Measurements from ENCODE around the gene PRDM16. TPM values are rescaled to one million over a fixed set of nuclear protein-coding genes. Genes with fewer than 3 reads are reported as not detected.

The PRDM16 gene
- polyA plus RNA-seq (2013, experiment 1 of 2; ENCODE audit: insufficient read length), result 1.1 TPM
- polyA plus RNA-seq (2013, experiment 2 of 2; ENCODE audit: insufficient read length), result 1.1 TPM

GRCh38 chr1:3068564-3069431 is at the start of gene PRDM16:
TSS of gene PRDM16 (plus strand) at chr1:3069203. CDS start at chr1:3069260, 57 bp downstream.
- DNase-seq, result peak; percentile 52

GRCh38 chr1:3019516-3020051 is 49.4 kb upstream of the PRDM16 start:
- DNase-seq, result no peak

GRCh38 chr1:3020263-3020909 is 48.6 kb upstream of the PRDM16 start:
- DNase-seq, result no peak

- DNase-seq, result no peak
Observed at GRCh38 chr1:3021233-3021671, 47.8 kb upstream of the PRDM16 start, which contains the start of gene ACTRT2. TSS of gene ACTRT2 (plus strand) at chr1:3021467. CDS start at chr1:3021687, 220 bp downstream.

- DNase-seq, result no peak
Observed at GRCh38 chr1:3021801-3022401, 47.1 kb upstream of the PRDM16 start.

GRCh38 chr1:3022511-3022973 is 46.5 kb upstream of the PRDM16 start:
- DNase-seq, result no peak

GRCh38 chr1:3022976-3023375 is 46.0 kb upstream of the PRDM16 start:
- DNase-seq, result no peak

GRCh38 chr1:3024019-3024418 is 45.0 kb upstream of the PRDM16 start:
- no peak for DNase-seq

GRCh38 chr1:3024588-3024987 is 44.4 kb upstream of the PRDM16 start:
- no peak for DNase-seq

- no peak for DNase-seq
Observed at GRCh38 chr1:3026124-3026523, 42.9 kb upstream of the PRDM16 start.

- no peak for DNase-seq
Observed at GRCh38 chr1:3026581-3027391, 42.2 kb upstream of the PRDM16 start.

GRCh38 chr1:3027611-3028371 is 41.2 kb upstream of the PRDM16 start:
- DNase-seq, result no peak

- no peak for DNase-seq
Observed at GRCh38 chr1:3028531-3029282, 40.3 kb upstream of the PRDM16 start.

- DNase-seq, result no peak
Observed at GRCh38 chr1:3029481-3029961, 39.5 kb upstream of the PRDM16 start.

- DNase-seq, result no peak
Observed at GRCh38 chr1:3029991-3030662, 38.9 kb upstream of the PRDM16 start.

- DNase-seq, result no peak
Observed at GRCh38 chr1:3030663-3031381, 38.2 kb upstream of the PRDM16 start.

GRCh38 chr1:3031401-3032221 is 37.4 kb upstream of the PRDM16 start:
- no peak for DNase-seq

Measured in fibroblast of skin of scalp (primary cell).